Sigmoid colon (tissue), 6 donors: Measurements from ENCODE around the gene SMIM45.

Experiments
- DNase-seq: peaks from one replicate; pipeline ENCODE4 v3.0.0-alpha.2; 2019
- H3K27ac ChIP-seq, 4 donors: fragments of 200-600 bp; sonication (generic); one replicate each; pipeline ENCODE4 v1.5.1; 2016 to 2019; ENCODE audit warnings: mild to moderate bottlenecking in 1 of 4
- H3K27me3 ChIP-seq, 3 donors: fragments of 200-600 bp; sonication (generic); one replicate each; pipeline ENCODE4 v1.5.1; 2019; ENCODE audit warnings: mild to moderate bottlenecking in 1 of 3
- H3K36me3 ChIP-seq, 4 donors: fragments of 200-600 bp; sonication (generic); one replicate each; pipeline ENCODE4 v1.5.1; 2016 to 2019
- H3K4me1 ChIP-seq, 4 donors: fragments of 200-600 bp; sonication (generic); one replicate each; pipeline ENCODE4 v1.5.1; 2017 to 2019
- H3K4me3 ChIP-seq, 4 donors: fragments of 200-600 bp; sonication (generic); one replicate each; pipeline ENCODE4 v1.5.1; 2017 to 2019; ENCODE audit warnings: mild to moderate bottlenecking in 2 of 4, moderate library complexity in 1 of 4
- H3K9me3 ChIP-seq, 4 donors: fragments of 200-600 bp in 3 of 4; sonication (generic) in 3 of 4; one replicate each; pipeline versions ENCODE4 v1.5.1 to v1.6.1; 2013 to 2019
- EP300 ChIP-seq, 4 donors: sonication (generic); formaldehyde crosslinking; IDR thresholded peaks; one replicate each; pipeline ENCODE4 v1.6.1; 2017; ENCODE audit warnings: antibody characterized with exemption in 4 of 4
- POLR2A ChIP-seq, 2 donors: fragments of 450-650 bp; IDR thresholded peaks; one replicate each; pipeline ENCODE4 v1.6.1; 2016; ENCODE audit warnings: antibody characterized with exemption in 2 of 2, mild to moderate bottlenecking in 2 of 2, moderate library complexity in 2 of 2
- POLR2AphosphoS5 ChIP-seq, 4 donors: sonication (generic); formaldehyde crosslinking; IDR thresholded peaks; one replicate each; pipeline ENCODE4 v1.6.1; 2017; ENCODE audit warnings: antibody characterized with exemption in 4 of 4
- WGBS, 2 donors: extraction: QIAGEN DNeasy Blood & Tissue Kit; methylation state at CpG; one replicate each; pipeline ENCODE4 v1.1.7; 2013; 5-methylcytosine and 5-hydroxymethylcytosine counted together
- intact Hi-C: fragments of 100-400 bp; cut with DNase I; formaldehyde crosslinking; loops from one replicate; pipeline ENCODE4 v1.15.1; 2023
- TF ChIP-seq, protein P1 (sequence below), 4 experiments: fragments of 450-650 bp in 3 of 4; fragments of 200-600 bp in 1 of 4; IDR thresholded peaks; one replicate each; pipeline ENCODE4 v1.5.1; 2016 to 2019; ENCODE audit warnings: antibody characterized with exemption in 4 of 4, mild to moderate bottlenecking in 3 of 4, moderate library complexity in 2 of 4
- donor health status: healthy with polysubstance abuse.
- donor health status: healthy.

Gene SMIM45

GRCh38 chr22:41910050-41911000, 41.6 kb upstream of the SMIM45 start:
- peaks cover 0 to 35% (median 31%) of the 10 kb centered on the region in 4 donors for H3K4me1 ChIP-seq
- H3K4me3 ChIP-seq: peak overlapping the region in 3 of 4 donors; percentile 25 to 41 (median 39)
- WGBS, 2 donors: 1% methylated on average over 112 of the region's 112 CpGs
- peak in 2 of 4 donors; percentile 16 to 21 for TF ChIP-seq POLR2AphosphoS5 (IDR thresholded peaks at IDR 0.05)
- TF ChIP-seq, protein P1, sequence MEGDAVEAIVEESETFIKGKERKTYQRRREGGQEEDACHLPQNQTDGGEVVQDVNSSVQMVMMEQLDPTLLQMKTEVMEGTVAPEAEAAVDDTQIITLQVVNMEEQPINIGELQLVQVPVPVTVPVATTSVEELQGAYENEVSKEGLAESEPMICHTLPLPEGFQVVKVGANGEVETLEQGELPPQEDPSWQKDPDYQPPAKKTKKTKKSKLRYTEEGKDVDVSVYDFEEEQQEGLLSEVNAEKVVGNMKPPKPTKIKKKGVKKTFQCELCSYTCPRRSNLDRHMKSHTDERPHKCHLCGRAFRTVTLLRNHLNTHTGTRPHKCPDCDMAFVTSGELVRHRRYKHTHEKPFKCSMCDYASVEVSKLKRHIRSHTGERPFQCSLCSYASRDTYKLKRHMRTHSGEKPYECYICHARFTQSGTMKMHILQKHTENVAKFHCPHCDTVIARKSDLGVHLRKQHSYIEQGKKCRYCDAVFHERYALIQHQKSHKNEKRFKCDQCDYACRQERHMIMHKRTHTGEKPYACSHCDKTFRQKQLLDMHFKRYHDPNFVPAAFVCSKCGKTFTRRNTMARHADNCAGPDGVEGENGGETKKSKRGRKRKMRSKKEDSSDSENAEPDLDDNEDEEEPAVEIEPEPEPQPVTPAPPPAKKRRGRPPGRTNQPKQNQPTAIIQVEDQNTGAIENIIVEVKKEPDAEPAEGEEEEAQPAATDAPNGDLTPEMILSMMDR (IDR thresholded peaks at IDR 0.05): no peak
- peaks cover 0 to 16% (median 2%) of the 10 kb centered on the region in 4 donors for H3K36me3 ChIP-seq
- intact Hi-C loops: no loop called here
- H3K27ac ChIP-seq: peak overlapping the region in 1 of 4 donors; percentile 18
- no peaks in the 10 kb centered on the region for H3K9me3 ChIP-seq
- peaks cover 58 to 67% (median 67%) of the 10 kb centered on the region in 3 donors for H3K27me3 ChIP-seq
- DNase-seq: no peak

- H3K36me3 ChIP-seq: peaks cover 0 to 8% (median 0%) of the 10 kb centered on the region in 4 donors
- H3K9me3 ChIP-seq: no peaks in the 10 kb centered on the region
- H3K4me1 ChIP-seq: peaks cover 0 to 39% (median 33%) of the 10 kb centered on the region in 4 donors
- H3K4me3 ChIP-seq: peak overlapping the region in 3 of 4 donors; percentile 25 to 41 (median 39)
- DNase-seq: no peak
- peaks cover 66 to 75% (median 74%) of the 10 kb centered on the region in 3 donors for H3K27me3 ChIP-seq
- intact Hi-C loops: no loop called here
- peak overlapping the region in 1 of 4 donors; percentile 18 for H3K27ac ChIP-seq
- 7 to 8% methylated on average over 37 of the region's 37 CpGs for WGBS, 2 donors
- TF ChIP-seq POLR2AphosphoS5 (IDR thresholded peaks at IDR 0.05): no peak
- TF ChIP-seq, protein P1 (IDR thresholded peaks at IDR 0.05): no peak
- TF ChIP-seq POLR2A (IDR thresholded peaks at IDR 0.05): no peak
- TF ChIP-seq EP300 (IDR thresholded peaks at IDR 0.05): no peak
Measured at GRCh38 chr22:41911001-41911611, 40.8 kb upstream of the SMIM45 start.

GRCh38 chr22:41912338-41913039, 39.5 kb upstream of the SMIM45 start:
- H3K27me3 ChIP-seq: peaks cover 66 to 89% (median 88%) of the 10 kb centered on the region in 3 donors
- no peaks in the 10 kb centered on the region for H3K9me3 ChIP-seq
- TF ChIP-seq, protein P1 (IDR thresholded peaks at IDR 0.05): no peak
- TF ChIP-seq POLR2AphosphoS5 (IDR thresholded peaks at IDR 0.05) (no peak), POLR2A (IDR thresholded peaks at IDR 0.05) (no peak), EP300 (IDR thresholded peaks at IDR 0.05) (no peak)
- H3K4me3 ChIP-seq: no peak overlapping the region
- no peak overlapping the region for H3K27ac ChIP-seq
- H3K4me1 ChIP-seq: peaks cover 0 to 39% (median 33%) of the 10 kb centered on the region in 4 donors
- WGBS, 2 donors: 46 to 72% methylated on average over 9 of the region's 9 CpGs
- no peak for DNase-seq
- intact Hi-C loops: no loop called here
- peaks cover 0 to 1% (median 0%) of the 10 kb centered on the region in 4 donors for H3K36me3 ChIP-seq

- no peak overlapping the region for H3K27ac ChIP-seq
- DNase-seq: no peak
- 55 to 69% methylated on average over 11 of the region's 11 CpGs for WGBS, 2 donors
- H3K9me3 ChIP-seq: no peaks in the 10 kb centered on the region
- H3K36me3 ChIP-seq: no peaks in the 10 kb centered on the region
- peaks cover 0 to 39% (median 33%) of the 10 kb centered on the region in 4 donors for H3K4me1 ChIP-seq
- H3K4me3 ChIP-seq: no peak overlapping the region
- intact Hi-C loops: no loop called here
- H3K27me3 ChIP-seq: peaks cover 66 to 96% (median 95%) of the 10 kb centered on the region in 3 donors
- TF ChIP-seq, protein P1 (IDR thresholded peaks at IDR 0.05): no peak
- no peak for TF ChIP-seq POLR2A (IDR thresholded peaks at IDR 0.05)
- TF ChIP-seq EP300 (IDR thresholded peaks at IDR 0.05): no peak
- TF ChIP-seq POLR2AphosphoS5 (IDR thresholded peaks at IDR 0.05): no peak
Measured at GRCh38 chr22:41913040-41913719, 38.8 kb upstream of the SMIM45 start.
